ENCODE data around the gene CHP1. TPM values are rescaled to one million over a fixed set of nuclear protein-coding genes. Genes with fewer than 3 reads are reported as not detected.

Gene CHP1
- total RNA-seq, 2 donors from 2014 or later, result 85.0 to 86.1 TPM

GRCh38 chr15:41276831-41277230 lies 45.8 kb downstream of the CHP1 start:
- Histone ChIP-seq H3K4me1 (ENCODE audit: control insufficient read depth, insufficient read depth, low read length) (peaks cover 5% of the 10 kb centered on the region), H3K27me3 (ENCODE audit: control insufficient read depth, insufficient read depth, low read length, poor library complexity, severe bottlenecking) (no peaks in the 10 kb centered on the region), H3K27ac (ENCODE audit: low read depth, low read length) (no peak overlapping the region), H3K9me3 (ENCODE audit: control insufficient read depth, low read length) (no peaks in the 10 kb centered on the region), H3K36me3 (ENCODE audit: control insufficient read depth, insufficient read depth, low read length) (peaks cover 21% of the 10 kb centered on the region), H3K9ac (ENCODE audit: extremely low read depth, low read length, poor library complexity, severe bottlenecking) (no peak overlapping the region), H3K4me3 (ENCODE audit: low read length) (no peak overlapping the region)
- Mint-ChIP-seq H3K36me3 (ENCODE audit: low read depth) (peaks cover 50% of the 10 kb centered on the region), H3K27me3 (ENCODE audit: insufficient read depth) (no peaks in the 10 kb centered on the region), H3K9me3 (no peaks in the 10 kb centered on the region), H3K27ac (peak overlapping the region; percentile 87), H3K4me1 (peaks cover 9% of the 10 kb centered on the region), H3K4me3 (no peak overlapping the region)
- DNase-seq, result no peak
- no peak for TF ChIP-seq CTCF (conservative IDR thresholded peaks at IDR 0.05)

- no peak overlapping the region for H3K4me3 Mint-ChIP-seq
- H3K27ac Mint-ChIP-seq, result no peak overlapping the region
Measured at GRCh38 chr15:41278319-41278718, 47.3 kb downstream of the CHP1 start.

GRCh38 chr15:41279535-41280283 lies 48.6 kb downstream of the CHP1 start:
- Mint-ChIP-seq H3K27me3 (ENCODE audit: insufficient read depth) (no peaks in the 10 kb centered on the region), H3K36me3 (ENCODE audit: low read depth) (peaks cover 38% of the 10 kb centered on the region), H3K27ac (no peak overlapping the region), H3K4me3 (no peak overlapping the region), H3K9me3 (no peaks in the 10 kb centered on the region), H3K4me1 (peaks cover 9% of the 10 kb centered on the region)
- H3K27me3 ChIP-seq (ENCODE audit: control insufficient read depth, insufficient read depth, low read length, poor library complexity, severe bottlenecking), result no peaks in the 10 kb centered on the region
- peaks cover 20% of the 10 kb centered on the region for H3K36me3 ChIP-seq (ENCODE audit: control insufficient read depth, insufficient read depth, low read length)
- WGBS, 2 experiments (ENCODE audit: insufficient coverage in 1 of 2, insufficient read length in 1 of 2), result 86 to 93% methylated on average over 1 of the region's 1 CpG
- no peak overlapping the region for H3K27ac ChIP-seq (ENCODE audit: low read depth, low read length)
- H3K4me1 ChIP-seq (ENCODE audit: control insufficient read depth, insufficient read depth, low read length), result peaks cover 9% of the 10 kb centered on the region
- no peak overlapping the region for H3K4me3 ChIP-seq (ENCODE audit: low read length)
- no peaks in the 10 kb centered on the region for H3K9me3 ChIP-seq (ENCODE audit: control insufficient read depth, low read length)
- H3K9ac ChIP-seq (ENCODE audit: extremely low read depth, low read length, poor library complexity, severe bottlenecking), result no peak overlapping the region
- no peak for TF ChIP-seq CTCF (conservative IDR thresholded peaks at IDR 0.05)
- DNase-seq, result no peak

More at GRCh38 chr15:41278319-41278718, 47.3 kb downstream of the CHP1 start:
- H3K4me1 Mint-ChIP-seq, result peaks cover 9% of the 10 kb centered on the region
- Histone ChIP-seq H3K27ac (ENCODE audit: low read depth, low read length) (no peak overlapping the region), H3K36me3 (ENCODE audit: control insufficient read depth, insufficient read depth, low read length) (peaks cover 20% of the 10 kb centered on the region), H3K9ac (ENCODE audit: extremely low read depth, low read length, poor library complexity, severe bottlenecking) (no peak overlapping the region), H3K4me3 (ENCODE audit: low read length) (no peak overlapping the region), H3K4me1 (ENCODE audit: control insufficient read depth, insufficient read depth, low read length) (peaks cover 9% of the 10 kb centered on the region), H3K9me3 (ENCODE audit: control insufficient read depth, low read length) (no peaks in the 10 kb centered on the region), H3K27me3 (ENCODE audit: control insufficient read depth, insufficient read depth, low read length, poor library complexity, severe bottlenecking) (no peaks in the 10 kb centered on the region)
- DNase-seq, result no peak
- 80 to 97% methylated on average over 1 to 3 of the region's 3 CpGs for WGBS, 2 experiments (ENCODE audit: insufficient coverage in 1 of 2, insufficient read length in 1 of 2)
- no peaks in the 10 kb centered on the region for H3K27me3 Mint-ChIP-seq (ENCODE audit: insufficient read depth)
- no peak for TF ChIP-seq CTCF (conservative IDR thresholded peaks at IDR 0.05)
- peaks cover 46% of the 10 kb centered on the region for H3K36me3 Mint-ChIP-seq (ENCODE audit: low read depth)
- no peaks in the 10 kb centered on the region for H3K9me3 Mint-ChIP-seq

Measured in endodermal cell (in vitro differentiated cells).